Endothelial cell of umbilical vein (primary cell): ENCODE data around the gene SYTL2. TPM values are rescaled to one million over a fixed set of nuclear protein-coding genes. Genes with fewer than 3 reads are reported as not detected.

Experiments
- BruUV-seq: library from RNA; stranded (reverse); fragments of 400-500 nt; replicated peaks from 2 replicates; lab custom pipeline; 2021; lab: Mats Ljungman, UMichigan
- CTCF ChIA-PET: fragments of 300-600, 350-600 bp; sonication (Branson Sonifier 250); formaldehyde crosslinking; loops from one replicate; lab custom pipeline; 2021; ENCODE audit warnings: antibody characterized with exemption, inconsistent platforms; lab: Charles Lee
- POLR2A ChIA-PET: fragments of 300-600, 350-600 bp; sonication (Branson Sonifier 250); formaldehyde crosslinking; loops from one replicate; lab custom pipeline; 2021; ENCODE audit warnings: antibody characterized with exemption, inconsistent platforms; lab: Charles Lee
- DNase-seq: peaks from one replicate; pipeline ENCODE4 v3.0.0-alpha.2; 2011; ENCODE audit warnings: low read depth, low spot score
- FAIRE-seq: peaks from 2 replicates; lab custom pipeline; 2011; peaks lifted over from hg19 to GRCh38; lab: Jason Lieb, UNC
- H2AFZ ChIP-seq: 2 replicates; pipeline ENCODE4 v1.6.0; 2012; ENCODE audit warnings: low read depth, low read length, control low read depth, inconsistent platforms
- H3K27ac ChIP-seq: 2 replicates; pipeline ENCODE4 v1.5.1; 2011; ENCODE audit warnings: low read depth, mild to moderate bottlenecking, control low read depth, low read length, moderate library complexity; ENCODE audit not compliant: insufficient read depth
- H3K27me3 ChIP-seq, 2 experiments: 2 replicates each; pipeline versions ENCODE4 v1.6.0 to v1.6.1; 2011; ENCODE audit warnings: low read length in 2 of 2, mixed read lengths in 1 of 2; ENCODE audit not compliant: control insufficient read depth in 2 of 2, insufficient read depth in 2 of 2
- H3K36me3 ChIP-seq, 2 experiments: 2 replicates in 1 of 2; 3 replicates in 1 of 2; pipeline ENCODE4 v1.5.1; 2011; ENCODE audit warnings: low read length in 2 of 2, mild to moderate bottlenecking in 1 of 2, moderate library complexity in 1 of 2; ENCODE audit not compliant: control insufficient read depth in 2 of 2, insufficient read depth in 2 of 2; ENCODE audit errors: extremely low read depth in 1 of 2
- H3K4me1 ChIP-seq: 3 replicates; pipeline ENCODE4 v1.5.1; 2011; ENCODE audit warnings: mild to moderate bottlenecking, low read length; ENCODE audit not compliant: control insufficient read depth, insufficient read depth; ENCODE audit errors: extremely low read depth
- H3K4me2 ChIP-seq: 2 replicates; pipeline ENCODE4 v1.6.1; 2011; ENCODE audit warnings: low read length, control low read depth, mixed read lengths; ENCODE audit not compliant: insufficient read depth
- H3K4me3 ChIP-seq, 3 experiments: fragments of 200-600 bp in 1 of 3; sonication (generic), shearing (Covaris generic) in 1 of 3; replicated peaks in 1 of 3; 2 replicates each; pipeline ENCODE4 v1.5.1; 2011 to 2016; ENCODE audit warnings: control low read depth in 3 of 3, low read length in 3 of 3, mild to moderate bottlenecking in 2 of 3, inconsistent platforms in 1 of 3, low read depth in 1 of 3, moderate library complexity in 1 of 3; ENCODE audit not compliant: insufficient read depth in 1 of 3
- H3K79me2 ChIP-seq: 2 replicates; pipeline ENCODE4 v1.6.0; 2012; ENCODE audit warnings: low read length, inconsistent platforms; ENCODE audit not compliant: control insufficient read depth, insufficient read depth
- H3K9ac ChIP-seq: replicated peaks from 2 replicates; pipeline ENCODE3; 2011; ENCODE audit warnings: low read length, control low read depth; ENCODE audit not compliant: insufficient read depth; ENCODE audit errors: extremely low read depth
- H3K9me1 ChIP-seq: replicated peaks from 3 replicates; pipeline ENCODE4 v1.6.0; 2011; ENCODE audit warnings: mild to moderate bottlenecking, low read length; ENCODE audit not compliant: control insufficient read depth, insufficient read depth; ENCODE audit errors: extremely low read depth
- H3K9me3 ChIP-seq: replicated peaks from 2 replicates; pipeline ENCODE4 v1.5.1; 2012; ENCODE audit warnings: low read length, inconsistent platforms; ENCODE audit not compliant: control insufficient read depth, insufficient read depth
- H4K20me1 ChIP-seq: replicated peaks from 2 replicates; pipeline ENCODE3; 2011; ENCODE audit warnings: mild to moderate bottlenecking, low read length; ENCODE audit not compliant: control insufficient read depth, insufficient read depth; ENCODE audit errors: extremely low read depth
- EZH2 ChIP-seq: IDR thresholded peaks from 2 replicates; pipeline ENCODE4 v1.6.1; 2012; ENCODE audit warnings: borderline replicate concordance, low read depth, mild to moderate bottlenecking, moderate library complexity, low read length, inconsistent platforms; ENCODE audit not compliant: severe bottlenecking
- FOS ChIP-seq: IDR thresholded peaks from 2 replicates; pipeline ENCODE4 v1.6.1; 2011; ENCODE audit warnings: mild to moderate bottlenecking, low read length, moderate library complexity, borderline replicate concordance; ENCODE audit not compliant: insufficient read depth
- GATA2 ChIP-seq: IDR thresholded peaks from 2 replicates; pipeline ENCODE4 v1.7.0; 2011; ENCODE audit warnings: low read depth, mild to moderate bottlenecking, moderate library complexity, mixed read lengths, low read length; ENCODE audit not compliant: insufficient read length, insufficient read depth
- JUN ChIP-seq: IDR thresholded peaks from 2 replicates; pipeline ENCODE4 v1.6.1; 2011; ENCODE audit warnings: borderline replicate concordance, low read depth; ENCODE audit not compliant: insufficient read length, insufficient read depth
- MAX ChIP-seq: IDR thresholded peaks from 2 replicates; pipeline ENCODE4 v1.6.1; 2011; ENCODE audit not compliant: insufficient read depth, insufficient read length
- MYC ChIP-seq: IDR thresholded peaks from one replicate; pipeline ENCODE4 v1.6.1; 2011; ENCODE audit warnings: mild to moderate bottlenecking, low read depth, low read length
- POLR2A ChIP-seq: IDR thresholded peaks from 2 replicates; pipeline ENCODE4 v1.6.1; 2012; ENCODE audit warnings: low read depth, mild to moderate bottlenecking, control low read depth, low read length
- POLR2AphosphoS5 ChIP-seq: IDR thresholded peaks from 2 replicates; pipeline ENCODE4 v1.6.1; 2012; ENCODE audit warnings: low read depth, mild to moderate bottlenecking, control low read depth, low read length, moderate library complexity; ENCODE audit not compliant: insufficient read depth
- dilution Hi-C: fragments of 300-500 bp; cut with MboI; formaldehyde crosslinking; loops from one replicate; pipeline ENCODE4 v1.15.0; 2019; ENCODE audit warnings: low sequenced_read_pairs; ENCODE audit not compliant: extremely low pct_ligation_motif_present
- intact Hi-C: fragments of 100-400 bp; cut with micrococcal nuclease; formaldehyde crosslinking; loops from one replicate; pipeline ENCODE4 v1.10.0; 2022
- polyA plus RNA-seq, 4 experiments: library from polyadenylated mRNA; depleted of rRNA in 3 of 4; stranded (reverse) in 3 of 4; unstranded in 1 of 4; fragments of >200 nt; gene quantifications; 2 replicates each; pipeline versions ENCODE4 v1.2.1 to v1.2.3, GENCODE V29; 2011 to 2012; ENCODE audit warnings: missing spikeins in 1 of 4
- total RNA-seq: library from RNA; stranded (reverse); gene quantifications from 2 replicates; pipeline ENCODE4 v1.2.3, GENCODE V29; 2021
- TF ChIP-seq, protein P1 (sequence below), 2 donors: IDR thresholded peaks; 1 replicate in 1 of 2; 2 replicates in 1 of 2; pipeline ENCODE4 v1.5.1; 2011; ENCODE audit warnings: low read length in 2 of 2, mild to moderate bottlenecking in 2 of 2, moderate library complexity in 2 of 2, control low read depth in 1 of 2, inconsistent platforms in 1 of 2, low read depth in 1 of 2; ENCODE audit not compliant: insufficient read depth in 1 of 2; ENCODE audit errors: extremely low read depth in 1 of 2

SYTL2 gene
- total and polyA plus RNA-seq, 2 donors (not counting 3 experiments of a cell fraction or from before 2014, with no cell fraction given), result 1.4 to 2.4 TPM

- Histone ChIP-seq H3K27me3 (peaks cover 3 to 6% of the 10 kb centered on the region in 2 experiments), H3K4me3 (no peak overlapping the region), H4K20me1 (no peaks in the 10 kb centered on the region), H3K9me1 (no peaks in the 10 kb centered on the region), H3K36me3 (no peaks in the 10 kb centered on the region), H2AFZ (no peak overlapping the region), H3K27ac (no peak overlapping the region), H3K9ac (no peak overlapping the region), H3K79me2 (no peaks in the 10 kb centered on the region), H3K9me3 (no peaks in the 10 kb centered on the region), H3K4me1 (no peaks in the 10 kb centered on the region), H3K4me2 (no peak overlapping the region)
- dilution Hi-C loops (no loop called here), intact Hi-C loops (loop anchor here (5.0 kb wide), 1 partner anchor 37 kb away; no protein-coding TSS in a partner anchor)
- ChIA-PET CTCF (interaction anchor here (0.9 kb wide), 1 partner anchor 13 kb away, joined by 3 read pairs; no protein-coding TSS in a partner anchor), POLR2A (no interaction called here)
- FAIRE-seq, result no peak
- no peak for TF ChIP-seq EZH2
- TF ChIP-seq GATA2, result no peak
- no peak for TF ChIP-seq POLR2A
- TF ChIP-seq POLR2AphosphoS5, result no peak
- TF ChIP-seq MAX, result no peak
- TF ChIP-seq JUN, result no peak
- no peak for TF ChIP-seq FOS
- TF ChIP-seq, protein P1, sequence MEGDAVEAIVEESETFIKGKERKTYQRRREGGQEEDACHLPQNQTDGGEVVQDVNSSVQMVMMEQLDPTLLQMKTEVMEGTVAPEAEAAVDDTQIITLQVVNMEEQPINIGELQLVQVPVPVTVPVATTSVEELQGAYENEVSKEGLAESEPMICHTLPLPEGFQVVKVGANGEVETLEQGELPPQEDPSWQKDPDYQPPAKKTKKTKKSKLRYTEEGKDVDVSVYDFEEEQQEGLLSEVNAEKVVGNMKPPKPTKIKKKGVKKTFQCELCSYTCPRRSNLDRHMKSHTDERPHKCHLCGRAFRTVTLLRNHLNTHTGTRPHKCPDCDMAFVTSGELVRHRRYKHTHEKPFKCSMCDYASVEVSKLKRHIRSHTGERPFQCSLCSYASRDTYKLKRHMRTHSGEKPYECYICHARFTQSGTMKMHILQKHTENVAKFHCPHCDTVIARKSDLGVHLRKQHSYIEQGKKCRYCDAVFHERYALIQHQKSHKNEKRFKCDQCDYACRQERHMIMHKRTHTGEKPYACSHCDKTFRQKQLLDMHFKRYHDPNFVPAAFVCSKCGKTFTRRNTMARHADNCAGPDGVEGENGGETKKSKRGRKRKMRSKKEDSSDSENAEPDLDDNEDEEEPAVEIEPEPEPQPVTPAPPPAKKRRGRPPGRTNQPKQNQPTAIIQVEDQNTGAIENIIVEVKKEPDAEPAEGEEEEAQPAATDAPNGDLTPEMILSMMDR (IDR thresholded peaks at IDR 0.05; ENCODE audit: extremely low read depth in 1 of 2, insufficient read depth in 1 of 2, low read depth in 1 of 2, low read length in 2 of 2), result no peak
- no peak for TF ChIP-seq MYC
- BruUV-seq, result no TSS peak
- DNase-seq, result no peak
Observed at GRCh38 chr11:85759915-85760314, 51.0 kb downstream of the SYTL2 start.
